ENCODE data around the gene C14orf119. TPM values are rescaled to one million over a fixed set of nuclear protein-coding genes. Genes with fewer than 3 reads are reported as not detected.

C14orf119 gene
- total and polyA plus RNA-seq, 9 of the 15 experiments (the other 6 are each of a cell fraction or from before 2014, with no cell fraction given), result 36.7 to 251 (median 51.8) TPM

DNA sequence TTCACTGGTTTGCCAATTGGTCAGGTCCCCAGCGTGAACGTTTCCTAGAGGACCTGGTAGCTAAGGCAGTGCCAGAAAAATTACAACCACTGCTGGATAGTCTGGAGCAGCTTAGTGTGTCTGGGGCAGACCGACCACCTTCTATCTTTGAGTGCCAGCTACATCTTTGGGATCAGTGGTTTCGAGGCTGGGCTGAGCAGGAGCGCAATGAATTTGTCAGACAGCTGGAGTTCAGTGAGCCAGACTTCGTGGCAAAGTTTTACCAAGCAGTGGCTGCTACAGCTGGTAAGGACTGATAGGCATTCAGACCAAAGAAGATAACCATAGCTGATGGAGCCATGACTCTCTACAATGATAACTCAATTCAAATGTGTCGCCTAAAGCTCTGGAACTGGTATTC lies 2.5 kb downstream of the C14orf119 start:
- intact Hi-C loops (cut with micrococcal nuclease) (no loop called here), in situ Hi-C loops (cut with MboI) (no loop called here)
- H3K27ac ChIP-seq (ENCODE audit: extremely low read depth, low read depth, low read length), result no peak overlapping the region
- DNase-seq (ENCODE audit: extremely low read depth in 1 of 4, low spot score in 3 of 4), result peak in 3 of 4 experiments; percentile 6 to 40 (median 31)
- no peak overlapping the region for H3K4me3 ChIP-seq
- H3K9me1 ChIP-seq (ENCODE audit: control insufficient read depth, insufficient read depth, low read length), result no peaks in the 10 kb centered on the region
- H3K9ac ChIP-seq (ENCODE audit: insufficient read depth in 1 of 2, low read depth in 2 of 2, low read length in 2 of 2), result peak overlapping the region in 1 of 2 experiments; percentile 39; a peak in 1 of 4 replicates
- peak overlapping the region; percentile 40; the same call in 1 of the 2 replicates for H3K4me2 ChIP-seq (ENCODE audit: insufficient read depth, low read length)
- ChIA-PET POLR2A (interaction anchor here (0.6 to 1.7 kb wide), 5 partner anchors 8 to 263 kb away, joined by 3 to 5 read pairs (median 3); no protein-coding TSS in a partner anchor), CTCF (ENCODE audit: low intra/inter-chr PET ratio) (no interaction called here)
- peaks cover 16% of the 10 kb centered on the region for H4K20me1 ChIP-seq (replicated peaks; ENCODE audit: control insufficient read depth, insufficient read depth, low read length)
- H3K4me1 ChIP-seq (replicated peaks in 1 of 2; ENCODE audit: control insufficient read depth in 2 of 2, insufficient read depth in 2 of 2, low read length in 2 of 2), result peaks cover 12 to 27% of the 10 kb centered on the region in 2 experiments; a peak in 4 of 5 replicates
- no peak overlapping the region for H2AFZ ChIP-seq (ENCODE audit: low read depth, low read length)
- H3K79me2 ChIP-seq (ENCODE audit: control insufficient read depth, insufficient read depth, low read length), result peaks cover 59% of the 10 kb centered on the region
- BruUV-seq (replicated peaks), result no TSS peak
- 39% methylated on average over 7 of the region's 7 CpGs for whole genome bisulfite sequencing (ENCODE audit: insufficient coverage, low coverage, missing lambda C conversion rate)
- H3K27me3 ChIP-seq (ENCODE audit: control insufficient read depth in 2 of 2, insufficient read depth in 2 of 2, low read length in 2 of 2), result no peaks in the 10 kb centered on the region
- no peak for FAIRE-seq
- no peaks in the 10 kb centered on the region for H3K9me3 ChIP-seq (replicated peaks; ENCODE audit: control insufficient read depth, insufficient read depth, low read depth, low read length)
- H3K36me3 ChIP-seq (ENCODE audit: control insufficient read depth, insufficient read depth, low read length), result peaks cover 34% of the 10 kb centered on the region
- no peak for ATAC-seq
- TF ChIP-seq, protein P1, sequence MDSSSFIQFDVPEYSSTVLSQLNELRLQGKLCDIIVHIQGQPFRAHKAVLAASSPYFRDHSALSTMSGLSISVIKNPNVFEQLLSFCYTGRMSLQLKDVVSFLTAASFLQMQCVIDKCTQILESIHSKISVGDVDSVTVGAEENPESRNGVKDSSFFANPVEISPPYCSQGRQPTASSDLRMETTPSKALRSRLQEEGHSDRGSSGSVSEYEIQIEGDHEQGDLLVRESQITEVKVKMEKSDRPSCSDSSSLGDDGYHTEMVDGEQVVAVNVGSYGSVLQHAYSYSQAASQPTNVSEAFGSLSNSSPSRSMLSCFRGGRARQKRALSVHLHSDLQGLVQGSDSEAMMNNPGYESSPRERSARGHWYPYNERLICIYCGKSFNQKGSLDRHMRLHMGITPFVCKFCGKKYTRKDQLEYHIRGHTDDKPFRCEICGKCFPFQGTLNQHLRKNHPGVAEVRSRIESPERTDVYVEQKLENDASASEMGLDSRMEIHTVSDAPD (CRISPR knock-in tag; IDR thresholded peaks at IDR 0.05), result peak; percentile 16; the same call in 1 of the 2 replicates
- TF ChIP-seq CBX1 (IDR thresholded peaks at IDR 0.05; ENCODE audit: low read depth) (no peak), CBFA2T3 (IDR thresholded peaks at IDR 0.05) (peak; percentile 74), TAL1 (IDR thresholded peaks at IDR 0.05) (peak; percentile 48; the same call in 1 of the 2 replicates), TCF3 (CRISPR knock-in tag; IDR thresholded peaks at IDR 0.05) (peak; percentile 69), CBFA2T2 (conservative IDR thresholded peaks at IDR 0.05) (peak; percentile 64), MTF1 (CRISPR knock-in tag; IDR thresholded peaks at IDR 0.05; ENCODE audit: borderline replicate concordance) (no peak), NCOR1 (IDR thresholded peaks at IDR 0.05) (peak; percentile 27; the same call in 1 of the 2 replicates), IRF2 (CRISPR knock-in tag; IDR thresholded peaks at IDR 0.05) (0 out of 2 replicates have a peak, but pooled peaks have one; percentile 9)
- TF ChIP-seq, protein P2, sequence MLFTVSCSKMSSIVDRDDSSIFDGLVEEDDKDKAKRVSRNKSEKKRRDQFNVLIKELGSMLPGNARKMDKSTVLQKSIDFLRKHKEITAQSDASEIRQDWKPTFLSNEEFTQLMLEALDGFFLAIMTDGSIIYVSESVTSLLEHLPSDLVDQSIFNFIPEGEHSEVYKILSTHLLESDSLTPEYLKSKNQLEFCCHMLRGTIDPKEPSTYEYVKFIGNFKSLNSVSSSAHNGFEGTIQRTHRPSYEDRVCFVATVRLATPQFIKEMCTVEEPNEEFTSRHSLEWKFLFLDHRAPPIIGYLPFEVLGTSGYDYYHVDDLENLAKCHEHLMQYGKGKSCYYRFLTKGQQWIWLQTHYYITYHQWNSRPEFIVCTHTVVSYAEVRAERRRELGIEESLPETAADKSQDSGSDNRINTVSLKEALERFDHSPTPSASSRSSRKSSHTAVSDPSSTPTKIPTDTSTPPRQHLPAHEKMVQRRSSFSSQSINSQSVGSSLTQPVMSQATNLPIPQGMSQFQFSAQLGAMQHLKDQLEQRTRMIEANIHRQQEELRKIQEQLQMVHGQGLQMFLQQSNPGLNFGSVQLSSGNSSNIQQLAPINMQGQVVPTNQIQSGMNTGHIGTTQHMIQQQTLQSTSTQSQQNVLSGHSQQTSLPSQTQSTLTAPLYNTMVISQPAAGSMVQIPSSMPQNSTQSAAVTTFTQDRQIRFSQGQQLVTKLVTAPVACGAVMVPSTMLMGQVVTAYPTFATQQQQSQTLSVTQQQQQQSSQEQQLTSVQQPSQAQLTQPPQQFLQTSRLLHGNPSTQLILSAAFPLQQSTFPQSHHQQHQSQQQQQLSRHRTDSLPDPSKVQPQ (CRISPR knock-in tag; IDR thresholded peaks at IDR 0.05; ENCODE audit: borderline replicate concordance), result no peak
- TF ChIP-seq, protein P3, sequence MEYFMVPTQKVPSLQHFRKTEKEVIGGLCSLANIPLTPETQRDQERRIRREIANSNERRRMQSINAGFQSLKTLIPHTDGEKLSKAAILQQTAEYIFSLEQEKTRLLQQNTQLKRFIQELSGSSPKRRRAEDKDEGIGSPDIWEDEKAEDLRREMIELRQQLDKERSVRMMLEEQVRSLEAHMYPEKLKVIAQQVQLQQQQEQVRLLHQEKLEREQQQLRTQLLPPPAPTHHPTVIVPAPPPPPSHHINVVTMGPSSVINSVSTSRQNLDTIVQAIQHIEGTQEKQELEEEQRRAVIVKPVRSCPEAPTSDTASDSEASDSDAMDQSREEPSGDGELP (CRISPR knock-in tag; IDR thresholded peaks at IDR 0.05; ENCODE audit: borderline replicate concordance), result peak; percentile 49; the same call in 1 of the 2 replicates

All from K562 (cell line).